HG03159 (cell line): ENCODE data around the gene CD34.

Source experiments
- ATAC-seq: cut with Tn5 transposase; IDR thresholded peaks from one replicate; pipeline ENCODE4 v1.9.1; 2021; ENCODE audit warnings: mild to moderate bottlenecking, moderate library complexity; ENCODE audit not compliant: unreplicated experiment

The CD34 gene

GRCh38 chr1:207857447-207857846 is 53.5 kb downstream of the CD34 start:
- ATAC-seq = no peak

DNA sequence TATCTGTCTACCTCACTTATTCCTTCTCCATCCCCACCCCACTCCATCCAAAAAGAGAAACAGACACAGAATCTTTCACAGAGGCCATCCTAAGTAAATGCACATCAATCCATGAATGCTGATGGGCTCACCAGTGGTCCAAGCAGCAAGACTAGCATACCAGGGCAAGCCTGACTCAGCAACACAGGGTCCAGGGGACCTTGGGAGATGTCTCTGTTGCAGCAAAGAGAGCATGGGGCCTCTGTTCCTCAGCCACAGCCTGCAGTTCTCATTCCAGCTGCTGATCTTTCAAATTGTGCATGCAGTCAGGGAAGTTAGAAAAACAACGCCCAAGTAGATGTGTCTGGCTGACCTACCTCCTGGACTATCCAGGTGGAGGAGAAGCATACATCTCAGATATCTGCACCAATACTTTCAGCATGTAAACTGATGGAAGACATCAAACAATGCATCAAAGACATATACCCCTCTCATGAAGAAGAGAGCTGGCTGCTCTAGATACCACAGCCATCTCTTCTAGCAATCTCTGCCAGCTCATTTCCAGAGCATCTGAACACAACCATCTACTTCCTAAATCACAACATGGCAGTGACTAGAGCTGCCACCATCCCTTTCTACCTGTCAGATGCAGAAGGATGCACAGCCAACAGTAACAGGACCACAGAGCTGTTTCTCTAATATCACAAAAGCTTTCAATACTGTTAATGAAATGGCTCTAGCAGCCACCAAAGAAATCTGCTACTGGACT is 54.5 kb downstream of the CD34 start:
- ATAC-seq = no peak

DNA sequence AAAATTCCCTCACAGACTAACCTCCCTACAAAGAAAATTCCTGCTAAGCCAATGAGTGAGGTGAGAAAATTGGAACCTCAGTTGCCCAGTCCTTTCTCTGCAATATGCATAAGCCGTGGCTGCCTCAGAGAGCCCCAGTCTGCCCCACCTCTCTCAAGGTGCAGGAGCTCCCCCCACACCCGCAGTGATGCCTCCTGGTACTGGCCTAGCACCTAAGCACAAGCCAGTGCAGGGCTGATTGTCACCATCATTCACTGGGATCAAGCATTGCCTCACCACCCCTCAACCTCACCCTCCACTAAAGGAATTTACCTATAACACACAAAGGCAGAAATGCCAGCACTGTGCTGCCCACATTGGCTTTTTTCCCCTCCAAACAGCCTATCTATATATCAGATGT is 56.9 kb downstream of the CD34 start:
- no peak for ATAC-seq

DNA sequence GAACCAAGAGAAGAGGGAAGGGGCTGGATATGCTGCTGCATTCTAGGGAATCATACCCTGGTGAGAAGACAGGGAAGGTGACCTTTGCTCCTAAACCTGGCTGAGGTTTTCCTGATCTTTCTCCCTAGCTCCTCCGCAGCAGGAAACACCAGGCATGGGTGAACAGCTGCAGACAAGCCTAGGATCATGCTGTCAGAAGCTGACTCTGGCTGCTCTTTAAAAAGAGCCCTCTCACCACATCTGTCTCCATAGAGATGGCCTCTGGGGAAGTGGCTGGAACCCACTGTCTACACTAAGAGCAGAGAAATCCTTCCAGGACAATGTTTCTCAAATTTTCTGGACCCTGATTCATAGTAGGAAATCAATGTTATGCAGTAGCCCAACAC is 57.6 kb downstream of the CD34 start:
- ATAC-seq = no peak

DNA sequence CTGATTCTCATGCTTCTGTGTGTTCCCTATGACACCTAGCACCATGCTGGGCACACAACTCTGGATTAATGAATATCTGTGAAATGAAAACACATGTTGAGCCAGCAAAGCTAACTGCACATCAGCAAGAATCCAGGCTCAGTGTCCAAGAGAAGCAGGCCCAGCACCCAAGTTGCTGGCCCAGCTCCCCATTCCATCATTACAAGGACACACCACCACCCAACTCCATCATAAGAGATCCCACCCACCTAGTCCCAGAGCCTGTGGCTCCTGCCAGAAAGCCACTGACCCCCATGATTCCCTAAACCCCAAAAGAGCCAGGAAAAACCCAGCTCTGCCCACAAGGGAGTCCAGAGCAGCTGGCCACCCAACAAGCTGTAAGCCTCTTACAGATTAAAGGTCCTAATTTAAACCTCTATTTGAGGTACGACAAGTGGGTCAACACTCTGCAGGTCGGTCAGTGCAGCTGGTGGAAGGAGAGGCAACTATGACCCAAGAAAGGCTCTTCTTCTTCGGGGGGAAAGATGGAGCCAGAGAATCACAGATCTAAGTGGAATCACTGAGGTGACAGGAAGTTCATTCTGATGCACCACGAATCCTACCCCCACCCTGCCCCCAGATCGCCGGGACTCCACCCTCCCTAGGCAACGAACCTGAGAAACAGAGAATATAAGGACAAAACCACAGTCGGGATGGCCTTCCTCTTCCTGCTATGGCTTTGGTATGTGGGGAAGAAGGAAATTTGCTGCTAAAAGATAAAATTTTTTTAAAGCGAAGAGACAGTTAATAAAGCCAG is 58.2 kb downstream of the CD34 start:
- no peak for ATAC-seq

- ATAC-seq = no peak
Observed at GRCh38 chr1:207851696-207852095, 59.2 kb downstream of the CD34 start.

DNA sequence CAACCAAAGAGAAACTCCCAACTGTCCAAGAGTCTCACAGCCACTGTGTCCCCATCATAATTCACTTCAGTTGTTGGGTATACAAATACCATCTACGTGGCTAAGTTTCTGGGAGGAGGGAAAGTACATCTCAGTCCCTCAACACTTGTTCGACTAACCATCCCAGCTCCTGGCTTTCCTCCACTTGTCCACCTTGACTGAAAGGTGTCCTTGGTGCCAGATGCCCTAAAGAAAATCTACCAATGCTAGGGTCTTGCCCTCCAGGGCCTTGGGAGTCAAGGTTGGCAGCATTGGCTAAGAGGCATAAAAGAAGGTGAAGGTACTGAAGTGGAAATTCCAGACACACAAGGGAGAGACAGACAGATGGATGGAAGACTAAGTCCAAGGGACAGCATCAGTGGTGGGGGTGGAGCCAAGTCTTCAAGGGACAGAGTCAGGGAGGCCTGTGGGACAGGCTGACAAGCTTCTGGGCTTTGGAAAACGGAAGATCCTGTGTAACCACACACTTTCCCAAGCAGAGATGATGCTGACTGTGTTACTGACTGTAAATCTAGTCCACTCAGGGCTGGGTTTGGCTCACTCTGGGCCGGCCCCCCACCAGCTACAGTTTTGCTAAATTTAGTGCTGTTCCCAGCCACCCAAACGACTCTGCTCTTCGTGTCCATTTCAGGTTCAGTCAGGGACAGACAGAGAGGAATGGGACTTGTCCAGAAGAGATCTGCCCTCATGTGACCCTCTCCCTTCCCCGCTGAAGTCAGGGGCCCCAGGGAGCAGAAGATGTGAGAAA is 60.1 kb downstream of the CD34 start:
- no peak for ATAC-seq

GRCh38 chr1:207849646-207850045 is 61.3 kb downstream of the CD34 start:
- no peak for ATAC-seq

DNA sequence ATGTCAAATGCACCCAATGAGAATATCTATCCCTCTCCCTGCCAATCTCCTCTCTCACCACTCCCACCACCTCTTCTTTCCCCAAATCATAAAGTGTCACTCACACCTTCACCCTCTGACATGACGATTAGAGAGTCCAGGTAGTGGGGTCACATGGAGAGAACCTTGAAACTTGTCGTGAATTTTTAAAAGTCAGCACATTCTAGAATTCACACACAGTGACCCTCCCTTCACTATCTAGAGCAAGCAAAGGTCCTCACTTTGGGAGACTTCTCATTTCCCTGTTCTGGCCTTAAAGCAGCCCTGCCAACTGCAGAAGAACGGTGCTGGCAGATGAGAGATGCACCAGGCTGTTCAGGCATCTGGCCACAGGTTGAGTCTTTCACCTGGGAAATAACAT is 61.9 kb downstream of the CD34 start:
- no peak for ATAC-seq

DNA sequence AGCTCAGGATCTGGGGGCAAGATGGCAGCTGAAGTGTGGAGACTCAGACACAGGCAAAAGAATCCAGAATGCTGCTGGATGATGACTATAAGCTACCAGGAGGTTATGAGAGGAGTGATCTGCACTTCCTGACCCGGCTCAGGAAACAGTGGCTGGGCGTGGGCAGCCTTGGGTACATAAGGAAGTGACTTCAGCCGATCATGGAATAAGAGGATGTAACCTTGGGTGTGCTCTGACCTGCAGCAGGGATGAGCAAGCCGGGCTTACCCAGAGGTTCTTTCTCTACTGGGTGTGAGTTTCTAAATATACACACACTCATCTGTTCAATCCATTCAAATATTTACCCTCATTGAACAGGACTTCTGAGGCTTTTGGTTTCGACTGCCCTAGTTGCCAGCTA is 62.7 kb downstream of the CD34 start:
- no peak for ATAC-seq

GRCh38 chr1:207847116-207847515 is 63.8 kb downstream of the CD34 start:
- no peak for ATAC-seq

- ATAC-seq = no peak
Observed at GRCh38 chr1:207845109-207845508, 65.8 kb downstream of the CD34 start.

GRCh38 chr1:207844371-207844770 is 66.6 kb downstream of the CD34 start:
- no peak for ATAC-seq

- no peak for ATAC-seq
Observed at GRCh38 chr1:207842506-207842905, 68.4 kb downstream of the CD34 start.

DNA sequence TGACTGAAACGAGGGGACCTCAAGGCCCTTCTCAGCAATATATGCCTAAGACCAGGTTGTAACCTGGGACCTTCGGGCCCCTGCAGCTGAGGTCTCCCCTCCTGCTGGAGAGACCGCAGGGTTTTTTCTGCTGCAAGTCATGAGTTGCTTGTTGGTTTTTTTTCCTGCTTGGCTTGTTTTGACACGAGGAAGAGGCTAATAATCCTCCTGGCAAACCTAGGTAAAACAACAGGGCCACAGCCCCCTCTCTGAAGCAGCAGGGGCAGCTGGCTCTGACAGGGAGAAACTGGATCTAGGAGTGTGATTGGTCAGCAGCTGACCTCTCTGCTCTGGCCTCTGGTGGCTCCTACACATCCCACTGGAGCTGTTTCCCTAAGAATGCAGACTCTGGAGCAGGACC is 69.0 kb downstream of the CD34 start:
- ATAC-seq = no peak

DNA sequence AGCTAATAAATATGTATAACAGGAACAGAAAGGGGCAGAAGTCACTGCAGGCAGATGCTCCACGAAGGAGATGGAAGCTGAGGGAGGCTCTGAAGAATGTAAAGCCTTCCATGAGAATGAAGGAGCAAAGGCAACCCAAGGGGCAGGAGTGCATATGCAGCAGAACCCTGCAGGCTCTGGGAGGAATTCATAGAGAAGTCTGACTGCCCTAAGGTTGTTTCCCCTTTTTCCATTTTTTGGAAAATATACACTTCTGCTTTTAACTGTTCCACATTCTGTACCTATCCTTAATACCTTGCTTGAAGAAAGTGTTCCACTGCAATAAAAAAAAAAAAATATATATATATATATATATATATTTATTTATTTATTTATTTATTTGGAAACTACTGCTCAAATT is 69.6 kb downstream of the CD34 start:
- ATAC-seq = no peak

- ATAC-seq = no peak
Observed at GRCh38 chr1:207840380-207840779, 70.5 kb downstream of the CD34 start.

DNA sequence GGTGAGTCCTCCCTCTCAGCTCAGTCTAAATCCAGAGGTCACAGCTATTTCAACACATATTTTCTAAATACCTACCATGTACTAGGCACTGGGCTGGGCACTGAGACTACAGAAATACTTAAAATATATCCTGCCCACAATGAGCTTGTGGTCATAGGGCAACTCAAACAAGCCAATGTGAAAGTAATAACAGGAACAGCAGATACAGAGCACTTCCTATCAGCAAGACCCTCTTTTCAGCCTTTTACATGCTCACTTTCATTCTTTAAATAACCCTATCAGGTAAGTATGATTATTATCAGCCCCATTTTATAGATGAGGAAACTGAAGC is 71.9 kb downstream of the CD34 start:
- no peak for ATAC-seq

DNA sequence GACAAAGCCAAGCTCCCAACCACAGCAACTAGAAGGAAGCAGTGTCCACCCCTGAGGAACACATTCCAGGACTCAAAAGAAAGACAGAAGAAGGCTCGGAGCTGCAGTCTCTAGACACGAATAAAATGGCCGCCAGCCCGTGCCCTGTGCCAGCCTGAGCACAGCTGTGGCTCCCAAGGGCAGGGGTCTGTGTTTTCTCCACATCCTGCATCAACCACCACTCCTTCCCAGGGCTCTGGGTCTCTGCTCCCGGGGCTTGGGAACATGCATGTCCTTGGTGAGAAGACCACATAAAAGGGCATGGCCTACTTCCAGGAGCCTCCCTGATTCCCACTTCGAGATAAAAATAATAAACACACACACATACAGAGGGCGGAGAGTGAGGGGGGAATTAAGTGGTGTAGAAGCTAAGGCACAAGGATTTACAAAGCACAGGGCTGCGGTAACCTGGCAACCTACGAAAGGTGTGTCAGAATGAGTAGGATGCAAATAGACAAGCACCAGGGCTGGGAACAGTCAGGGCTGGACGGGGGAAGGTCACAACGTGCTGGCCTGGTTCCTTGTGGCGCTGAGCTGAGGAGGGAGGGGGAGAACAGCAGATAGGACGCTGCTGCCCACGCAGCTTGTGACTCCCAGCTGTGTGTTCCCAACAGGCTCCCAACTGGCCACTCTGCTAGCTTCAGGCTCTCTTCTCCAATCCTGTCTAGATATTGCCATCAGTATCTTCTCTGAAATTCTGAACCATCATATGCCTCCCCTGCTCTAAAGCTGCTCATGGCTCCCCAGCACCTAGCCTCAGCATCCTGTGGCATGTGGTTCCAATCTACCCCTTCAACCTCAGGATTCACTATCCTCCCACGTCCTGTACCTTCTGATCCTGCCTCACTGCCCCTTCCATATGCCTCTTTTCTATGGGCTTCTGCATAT is 72.5 kb downstream of the CD34 start:
- no peak for ATAC-seq

- ATAC-seq = no peak
Observed at GRCh38 chr1:207837673-207838072, 73.3 kb downstream of the CD34 start.
